ENCODE results near the gene SMTNL1.

SMTNL1 gene, protein sequence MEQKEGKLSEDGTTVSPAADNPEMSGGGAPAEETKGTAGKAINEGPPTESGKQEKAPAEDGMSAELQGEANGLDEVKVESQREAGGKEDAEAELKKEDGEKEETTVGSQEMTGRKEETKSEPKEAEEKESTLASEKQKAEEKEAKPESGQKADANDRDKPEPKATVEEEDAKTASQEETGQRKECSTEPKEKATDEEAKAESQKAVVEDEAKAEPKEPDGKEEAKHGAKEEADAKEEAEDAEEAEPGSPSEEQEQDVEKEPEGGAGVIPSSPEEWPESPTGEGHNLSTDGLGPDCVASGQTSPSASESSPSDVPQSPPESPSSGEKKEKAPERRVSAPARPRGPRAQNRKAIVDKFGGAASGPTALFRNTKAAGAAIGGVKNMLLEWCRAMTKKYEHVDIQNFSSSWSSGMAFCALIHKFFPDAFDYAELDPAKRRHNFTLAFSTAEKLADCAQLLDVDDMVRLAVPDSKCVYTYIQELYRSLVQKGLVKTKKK
- total RNA-seq: 0 reads per million in 2 donors

DNA sequence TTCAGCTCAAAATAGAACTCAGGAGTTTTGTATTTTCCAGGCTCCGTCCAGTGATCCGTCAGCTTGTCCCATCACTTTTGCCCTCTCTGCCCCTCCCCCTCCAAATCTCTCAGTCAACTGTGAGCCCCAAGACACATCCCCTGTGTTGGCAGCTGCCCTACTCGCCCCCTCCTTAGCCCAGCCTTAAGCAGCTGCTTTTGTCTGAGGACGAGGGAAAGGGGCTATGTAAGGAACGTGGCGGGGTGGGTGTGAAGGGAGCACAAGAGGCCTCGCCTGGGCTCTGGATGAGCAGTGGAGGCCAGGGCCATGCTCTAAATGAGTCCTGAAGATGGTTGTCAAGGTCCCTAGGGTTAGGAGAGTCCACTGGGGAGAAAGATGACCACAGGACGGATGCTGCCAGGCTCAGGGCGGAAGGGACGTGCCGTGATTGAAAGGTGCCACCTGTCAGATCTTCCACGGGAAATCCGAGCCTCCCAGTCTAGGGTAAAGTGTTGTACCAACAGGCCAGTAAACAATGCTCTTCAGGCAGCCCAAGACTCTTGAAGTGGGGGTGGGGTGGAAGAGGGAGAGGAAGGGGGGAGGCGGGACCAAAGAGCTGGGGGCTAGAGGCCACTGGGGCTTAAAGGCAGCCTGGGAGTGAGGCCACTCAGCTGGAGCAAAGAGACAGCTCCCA lies at the start of gene SMTNL1:
SMTNL1 (plus strand) TSS at position 649 of the 673 bp plus-strand sequence. CDS start 5,048 bp downstream, outside the sequence.
- no peak for DNase-seq

DNA sequence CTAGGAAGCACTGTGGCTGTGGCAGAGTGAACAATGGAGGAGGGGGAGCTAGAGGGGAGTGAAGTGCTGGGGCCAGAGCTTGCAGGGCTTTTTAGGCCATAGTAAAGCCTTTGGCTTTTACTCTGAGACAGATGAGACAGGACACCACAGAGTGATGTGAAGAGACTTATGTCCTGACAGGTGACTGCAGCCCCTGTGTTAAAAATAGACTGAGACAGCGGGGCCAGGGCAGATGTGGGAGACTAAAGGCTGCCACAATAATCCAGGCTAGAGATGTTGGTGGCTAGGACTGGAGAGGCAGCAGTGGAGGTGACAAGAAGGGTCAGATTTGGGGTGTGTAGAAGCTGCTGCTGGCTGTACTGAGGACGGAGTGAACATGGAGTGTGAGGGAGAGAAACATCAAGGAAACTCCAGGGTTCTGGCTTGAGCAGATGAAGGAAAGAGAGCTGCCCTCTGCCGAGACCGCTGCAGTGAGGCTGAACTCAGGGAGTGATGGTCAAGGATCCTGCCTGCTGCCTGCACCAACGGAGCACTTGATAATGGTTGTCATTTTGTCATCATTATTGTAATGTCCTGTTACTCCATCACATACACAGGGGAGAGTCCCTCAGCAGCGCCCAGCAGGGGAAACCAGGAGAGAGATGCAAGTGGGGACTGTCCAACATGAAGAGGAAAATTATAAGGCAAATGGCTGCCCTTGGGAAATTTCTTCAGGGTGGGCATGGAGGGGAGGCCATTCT lies 49.3 kb upstream of the SMTNL1 start:
- DNase-seq: no peak

DNA sequence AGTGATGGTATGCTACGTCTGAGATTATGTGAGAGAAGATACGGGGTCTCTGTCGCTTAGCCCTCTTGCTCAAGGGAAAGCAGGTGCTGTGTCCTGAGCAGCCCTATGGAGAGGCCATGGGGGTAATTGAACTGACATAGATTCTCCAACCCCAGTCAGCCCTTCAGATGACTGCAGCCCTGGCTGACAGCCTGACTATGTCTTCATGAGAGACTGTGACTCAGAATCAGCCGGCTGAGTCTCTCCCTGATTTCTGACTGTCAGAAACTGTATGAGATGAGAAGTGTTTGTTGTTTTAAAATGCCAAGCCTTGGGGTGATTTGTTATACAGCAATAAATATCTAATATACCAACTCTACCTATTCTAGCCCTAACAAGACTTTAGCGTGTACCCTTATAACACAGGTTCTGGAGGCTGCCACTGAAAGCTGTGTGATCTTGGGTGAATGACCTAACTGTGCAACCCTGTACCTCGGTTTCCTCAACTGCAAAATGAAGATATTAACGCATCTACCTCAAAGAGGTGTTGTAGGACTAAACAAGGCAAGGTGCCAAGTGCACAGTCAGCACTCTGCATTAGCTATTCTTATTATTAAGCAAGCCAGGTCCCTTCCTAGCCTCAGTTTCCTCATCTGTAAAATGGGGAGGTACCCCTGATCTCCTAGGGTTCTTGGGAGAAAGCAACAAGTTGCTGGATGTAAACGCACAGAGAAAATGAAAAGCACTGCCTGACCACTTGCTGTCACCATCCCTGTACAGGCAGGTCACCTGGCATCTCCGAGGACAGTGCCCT lies 46.7 kb upstream of the SMTNL1 start:
- DNase-seq: no peak

DNA sequence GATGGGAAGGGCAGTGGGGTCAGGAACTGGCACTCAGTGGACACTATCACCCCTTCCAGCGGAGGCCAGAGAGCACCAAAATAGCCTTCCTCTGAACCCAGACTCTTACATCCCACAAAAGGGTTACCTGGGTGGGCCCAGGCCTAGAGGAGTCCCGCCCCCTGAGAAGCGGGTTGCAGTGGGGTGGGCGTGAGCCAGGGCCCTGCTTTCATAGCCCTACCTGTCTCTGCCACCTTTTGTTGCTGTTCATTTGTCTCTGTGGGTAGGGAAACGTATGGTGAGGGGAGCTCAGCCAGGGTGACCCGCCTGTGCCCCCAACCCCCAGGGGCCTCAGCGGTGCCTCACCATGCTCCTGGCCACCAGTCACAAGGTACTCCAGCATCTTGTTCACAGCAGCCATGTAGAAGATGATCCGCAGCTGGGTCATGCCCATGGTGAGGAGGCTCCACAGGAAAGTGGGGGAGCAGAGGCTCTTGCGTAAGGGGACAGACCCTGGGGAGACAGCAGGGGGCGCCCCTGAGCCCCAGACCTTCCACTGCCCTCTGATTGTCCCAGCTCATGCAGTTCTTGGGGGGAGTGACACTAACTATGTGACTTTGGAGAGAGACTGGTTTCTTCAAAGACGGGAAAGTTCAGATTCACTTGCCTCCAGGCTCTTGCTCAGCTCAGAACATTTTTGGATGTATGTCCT lies 45.9 kb upstream of the SMTNL1 start:
- no peak for DNase-seq

DNA sequence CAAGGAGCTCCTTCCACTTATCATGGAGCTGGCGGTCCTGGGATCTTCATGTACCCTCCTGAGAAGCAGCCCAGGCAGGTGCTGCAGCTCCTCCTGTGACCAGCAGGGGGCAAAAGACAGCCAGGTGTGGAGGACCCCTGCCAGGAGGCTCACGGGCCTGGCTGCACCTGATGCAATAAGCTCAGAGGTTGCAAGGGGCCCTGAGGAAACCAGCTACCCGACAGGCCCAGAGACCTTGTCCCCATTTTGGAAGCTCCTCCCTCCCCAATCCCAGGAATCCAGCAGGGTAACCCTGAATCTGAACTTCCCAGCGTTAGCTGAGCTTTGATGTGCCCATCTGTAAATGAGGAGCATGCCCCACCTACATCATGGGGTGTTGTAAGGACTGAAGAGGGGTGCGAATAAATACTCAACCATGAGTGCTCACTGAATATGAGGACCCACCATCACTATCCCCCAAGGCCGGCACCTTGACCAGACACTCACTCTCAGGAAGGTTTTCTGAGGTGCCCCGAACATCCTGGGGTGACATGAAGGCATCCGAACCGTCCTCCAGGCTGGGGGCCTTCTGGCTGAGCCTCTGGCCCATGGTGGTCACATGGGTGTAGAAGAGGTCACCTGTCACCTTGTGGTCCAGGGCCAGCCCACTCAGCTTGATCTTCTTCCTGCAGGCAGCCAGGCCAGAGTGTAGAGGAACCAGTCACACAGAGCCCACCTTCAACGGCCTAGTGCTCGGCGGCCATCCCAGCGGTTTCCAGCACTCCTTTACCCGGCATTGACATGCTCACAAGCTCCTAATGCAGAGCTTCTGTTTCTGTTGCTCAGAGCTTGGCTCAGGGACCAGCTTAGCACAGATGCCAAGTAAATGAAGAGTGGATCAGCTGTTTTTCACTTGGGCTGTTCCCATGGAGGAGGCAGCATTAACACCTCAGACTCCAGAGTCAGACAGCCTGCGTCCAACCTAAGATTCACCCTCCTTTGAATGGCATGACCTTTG lies 43.6 kb upstream of the SMTNL1 start:
- DNase-seq: no peak

DNA sequence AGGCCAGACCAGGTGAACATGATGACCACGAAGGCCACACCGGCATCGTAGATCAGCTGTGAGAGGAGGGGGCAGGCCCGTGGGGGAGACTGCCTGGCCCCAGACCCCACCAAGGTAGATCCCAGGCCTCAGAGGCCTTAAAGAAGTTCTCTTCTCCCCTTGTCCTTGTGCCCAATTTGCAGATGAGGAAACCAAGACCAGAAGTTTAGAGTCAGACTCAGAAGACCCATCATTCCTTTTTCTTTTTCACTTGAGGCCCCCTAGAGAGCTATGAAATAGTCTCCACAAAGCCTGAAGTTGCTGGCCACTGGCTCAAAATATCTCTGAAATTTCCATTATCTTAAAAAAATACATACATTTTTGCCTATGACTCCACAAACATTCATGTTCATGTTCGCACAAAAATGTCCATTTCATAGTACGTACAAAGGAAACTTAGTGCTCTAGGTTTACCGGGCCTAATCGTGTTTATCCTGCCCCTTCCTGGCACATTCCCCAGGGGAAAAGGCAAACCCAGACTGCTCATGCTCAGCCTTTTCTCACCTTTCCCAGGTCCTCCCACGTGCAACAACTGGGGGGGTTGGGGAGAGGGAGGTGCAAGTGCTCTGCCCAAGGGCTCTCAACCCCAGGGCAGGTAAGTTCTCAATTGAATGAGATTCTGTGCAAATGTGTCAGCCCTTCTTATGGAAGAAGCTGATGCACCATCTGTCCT lies 41.1 kb upstream of the SMTNL1 start:
- no peak for DNase-seq

DNA sequence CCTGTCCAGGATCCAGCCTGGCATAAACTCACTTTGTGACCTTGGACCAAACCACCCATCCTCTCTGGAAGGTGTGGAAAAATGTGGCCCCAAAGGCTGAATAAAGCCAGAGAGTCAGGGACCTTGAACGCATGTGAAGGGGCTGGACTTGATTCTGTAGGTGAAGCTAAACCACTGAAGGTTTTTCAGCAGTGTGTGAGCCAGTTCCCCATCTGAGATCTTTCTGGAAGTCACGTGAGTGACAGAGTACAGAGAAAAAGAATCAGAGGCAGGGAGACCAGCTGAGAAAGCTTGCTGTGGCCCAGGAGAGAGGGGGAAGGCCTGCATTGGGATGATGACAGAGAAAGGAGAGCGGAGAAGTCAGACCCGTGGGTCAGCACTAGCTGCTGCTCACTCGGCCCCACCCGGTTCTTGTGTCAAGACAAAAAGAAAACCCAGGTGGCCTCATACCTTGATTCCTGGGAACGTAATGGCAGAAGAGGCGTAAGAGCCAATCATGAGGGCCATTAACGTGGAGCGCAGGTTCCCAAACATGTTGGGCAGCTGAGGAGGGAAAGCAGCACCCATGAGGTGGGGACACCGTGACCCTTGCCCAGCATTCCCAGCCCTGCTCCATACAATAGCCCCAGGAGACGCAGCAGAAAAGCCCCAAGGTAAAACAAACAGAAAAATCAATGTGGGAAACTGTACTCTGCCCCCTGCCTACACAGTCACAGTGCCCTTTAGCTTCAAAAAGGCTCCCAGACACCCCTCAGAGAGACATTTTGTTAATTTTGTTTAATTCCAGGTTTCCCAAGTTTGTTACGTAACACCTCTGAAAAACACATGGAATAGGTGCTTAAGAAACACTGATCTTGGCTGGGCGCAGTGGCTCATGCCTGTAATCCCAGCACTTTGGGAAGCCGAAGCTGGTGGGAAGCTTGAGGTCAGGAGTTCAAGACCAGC lies 39.8 kb upstream of the SMTNL1 start:
- no peak for DNase-seq

DNA sequence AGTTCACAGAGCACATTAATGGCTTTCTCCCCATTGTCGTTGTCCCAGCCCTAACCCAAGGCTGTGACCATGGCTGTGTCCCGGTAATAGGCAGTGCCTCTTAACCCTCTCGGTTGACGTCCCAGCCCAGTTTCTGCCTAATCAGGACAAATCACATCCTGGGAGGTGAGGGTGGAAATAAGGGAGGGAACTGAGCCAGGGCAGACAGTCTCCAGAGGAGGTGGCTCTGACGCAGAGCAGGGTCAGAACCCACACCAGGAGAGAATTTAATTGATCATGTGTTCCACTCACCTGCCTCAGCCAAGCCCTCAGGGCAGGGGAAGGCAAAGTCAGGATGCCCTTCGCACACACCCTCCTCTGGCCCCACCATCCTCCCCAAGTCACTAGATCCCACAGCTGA lies 38.9 kb upstream of the SMTNL1 start:
- no peak for DNase-seq

DNA sequence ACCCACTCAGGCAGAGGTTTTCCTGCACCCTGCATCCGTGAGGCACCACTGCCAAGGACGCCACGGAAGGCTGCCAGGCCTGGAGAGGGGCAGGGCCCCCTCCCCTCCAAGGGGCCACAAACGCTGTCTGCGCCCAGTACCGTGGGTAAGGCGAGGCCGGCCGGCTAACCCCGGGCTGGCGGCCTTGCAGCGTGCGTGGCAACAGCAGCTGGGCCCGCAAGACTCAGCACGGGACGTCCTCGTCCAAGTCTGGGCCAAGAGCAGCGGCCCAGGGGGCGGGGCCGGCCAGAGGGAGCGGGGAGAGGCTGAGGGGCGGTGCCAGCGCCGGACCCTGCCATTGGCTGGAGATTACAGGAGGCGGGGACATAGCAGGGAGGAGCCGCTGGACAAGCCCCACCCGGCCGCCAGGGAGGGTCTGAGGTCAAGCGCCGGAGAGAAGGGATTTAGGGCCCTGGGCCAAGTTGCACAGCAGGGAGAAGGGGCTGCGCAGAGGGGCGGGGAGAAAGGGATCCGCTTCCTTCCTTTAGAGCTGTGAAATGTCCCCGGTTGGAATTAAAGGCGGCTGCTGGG lies 37.9 kb upstream of the SMTNL1 start:
- DNase-seq: no peak

DNA sequence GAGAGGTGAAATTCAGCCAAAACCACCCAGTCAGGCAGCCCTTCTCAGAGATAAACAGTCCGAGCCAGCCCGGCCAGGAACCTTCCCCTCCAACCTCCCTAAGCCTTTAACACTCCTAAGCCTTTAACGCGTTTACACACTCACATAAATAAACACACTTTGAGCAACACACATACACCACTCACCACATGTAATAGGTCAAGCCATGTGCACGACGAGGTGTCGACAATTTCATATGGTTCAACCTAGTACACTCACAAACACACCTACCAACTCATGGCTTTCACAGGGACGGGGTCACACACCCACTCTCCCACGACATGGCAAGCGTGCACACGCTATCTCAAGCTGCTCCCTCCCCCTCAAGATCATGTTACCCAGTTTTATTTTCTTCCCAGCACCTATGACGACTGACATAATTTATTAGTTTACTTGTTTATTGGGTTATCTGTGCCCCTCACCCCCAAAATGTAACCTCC lies 37.4 kb upstream of the SMTNL1 start:
- DNase-seq: no peak

DNA sequence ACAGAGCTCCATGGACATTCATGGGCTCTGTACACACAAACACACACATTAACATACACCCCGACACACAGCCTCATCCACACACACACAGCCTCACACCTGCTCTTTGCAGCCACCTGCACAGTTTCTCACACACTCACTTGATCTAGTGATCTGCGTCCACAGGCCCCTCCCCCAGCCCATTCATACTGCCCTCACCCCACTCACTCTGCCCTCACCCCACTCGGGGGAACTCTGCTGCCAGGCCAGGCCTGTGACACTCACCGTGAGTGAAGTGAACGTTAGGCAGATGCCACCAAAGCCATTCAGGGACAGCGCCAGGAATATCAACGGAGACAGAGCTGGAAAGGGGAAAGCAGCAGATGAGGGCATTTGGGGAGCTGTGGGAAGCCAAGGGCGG lies 36.9 kb upstream of the SMTNL1 start:
- no peak for DNase-seq

DNA sequence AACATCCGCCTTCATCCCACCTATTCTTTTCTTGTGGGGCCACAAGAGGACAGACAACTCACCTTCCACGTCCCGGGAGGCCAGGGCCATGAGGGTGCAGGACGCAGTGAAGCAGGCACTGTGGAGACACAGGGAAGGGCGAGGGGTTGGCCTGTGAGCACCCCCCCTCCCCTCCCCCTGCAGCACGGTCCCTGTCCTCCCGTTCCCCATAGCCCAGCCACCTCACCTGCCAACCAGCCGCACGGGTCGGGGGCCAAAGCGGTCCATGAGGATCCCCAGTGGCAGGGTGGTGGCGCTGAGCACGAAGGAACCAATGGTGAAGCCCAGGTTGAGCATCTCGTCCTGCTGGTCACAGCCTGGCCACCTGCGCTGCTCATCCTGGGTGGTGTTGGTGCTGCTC lies 36.5 kb upstream of the SMTNL1 start:
- no peak for DNase-seq

DNA sequence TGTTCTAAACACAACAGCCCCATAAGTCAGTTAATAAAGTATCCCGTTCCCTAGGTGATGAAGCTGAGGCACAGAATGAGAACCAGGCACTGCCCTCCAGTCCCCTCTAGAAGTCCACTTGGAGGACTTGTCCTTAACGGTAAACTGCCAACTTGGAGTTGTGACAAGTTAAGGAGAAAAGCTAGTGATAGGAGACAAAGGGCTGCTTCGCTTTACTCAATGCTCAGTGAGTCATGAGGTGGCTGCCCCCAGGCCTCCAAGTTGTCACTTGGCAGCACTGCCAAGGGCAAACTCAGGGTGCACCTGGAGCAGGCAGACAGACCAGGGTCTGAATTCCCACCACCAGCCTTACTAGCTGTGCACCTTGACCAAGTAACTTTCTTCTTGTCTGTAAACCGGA lies 35.4 kb upstream of the SMTNL1 start:
- no peak for DNase-seq

DNA sequence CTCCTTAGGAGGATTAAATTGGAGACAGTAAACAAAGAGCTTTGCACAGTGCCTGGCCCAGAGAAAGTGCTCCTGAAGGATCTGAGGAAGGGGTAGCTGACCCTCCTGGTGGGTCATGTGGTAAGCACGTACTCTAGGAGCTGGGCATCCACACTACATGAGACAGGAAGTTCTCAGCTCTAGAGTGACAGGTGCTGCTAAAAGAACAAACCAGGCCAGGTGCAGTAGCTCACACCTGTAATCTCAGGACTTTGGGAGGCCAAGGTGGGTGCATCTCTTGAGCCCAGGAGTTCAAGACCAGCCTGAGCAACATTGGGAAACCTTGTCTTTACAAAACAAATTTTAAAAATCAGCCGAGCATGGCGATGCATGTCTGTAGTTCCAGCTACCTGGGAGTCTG lies 35.0 kb upstream of the SMTNL1 start:
- no peak for DNase-seq

DNA sequence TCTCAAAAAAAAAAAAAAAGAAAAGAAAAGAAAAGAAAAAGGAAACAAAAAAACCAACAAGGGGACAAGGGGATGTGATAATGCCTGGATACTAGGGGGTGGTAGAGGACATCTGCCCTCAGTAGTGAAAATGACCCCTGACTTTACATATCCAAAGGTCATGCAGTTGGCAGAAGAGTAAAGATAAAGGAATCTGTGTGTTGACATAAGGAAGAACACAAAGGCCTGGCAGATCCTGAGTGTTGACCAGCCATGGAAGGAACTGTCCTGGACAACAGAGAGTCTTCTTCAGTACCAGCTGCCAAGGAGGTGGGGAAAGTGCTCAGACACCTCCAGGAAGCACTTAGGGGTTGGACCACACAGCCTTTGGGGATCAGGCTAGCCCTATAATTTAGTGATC lies 34.5 kb upstream of the SMTNL1 start:
- no peak for DNase-seq

DNA sequence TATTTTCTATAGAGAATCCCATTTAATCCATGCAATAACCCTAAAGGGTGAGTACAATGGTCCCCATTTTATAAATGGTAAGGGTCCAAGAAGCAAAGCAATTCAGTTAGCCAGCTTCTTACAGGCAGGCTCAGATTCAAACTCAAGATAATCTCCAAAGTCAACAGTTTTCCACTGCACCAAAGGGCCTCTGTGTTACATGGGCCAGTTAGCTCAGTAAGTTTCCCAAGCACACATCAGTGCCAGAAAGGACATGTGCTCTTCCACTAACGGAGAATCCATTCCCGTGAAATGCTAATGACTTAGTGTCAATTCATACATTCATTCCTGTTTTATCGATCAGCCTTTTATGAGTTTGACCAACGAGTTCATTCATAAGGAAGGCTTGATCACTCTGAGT lies 32.9 kb upstream of the SMTNL1 start:
- no peak for DNase-seq

DNA sequence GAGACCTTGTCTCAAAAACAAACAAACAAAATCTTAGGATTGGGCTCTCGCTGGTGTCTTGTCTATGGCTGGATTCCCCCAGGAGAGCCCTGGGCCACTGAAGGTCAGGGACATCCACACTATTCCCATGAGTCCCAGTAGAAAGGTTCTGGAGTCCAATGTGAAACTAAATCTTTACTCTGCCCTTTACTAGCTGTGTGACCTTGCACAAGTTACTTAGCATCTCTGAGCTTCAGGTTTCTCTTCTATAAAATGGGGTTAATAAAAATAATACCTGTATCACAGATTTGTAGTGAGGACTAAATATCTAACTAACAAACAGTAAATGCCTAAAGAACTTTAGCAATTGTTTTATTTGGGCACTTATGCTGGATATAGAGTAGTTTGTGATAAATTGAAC lies 30.9 kb upstream of the SMTNL1 start:
- DNase-seq: no peak

Data from activated gamma-delta T cell (primary cell).